Stimulated activated CD4-positive, alpha-beta T cell treated with anti-CD3 and anti-CD28 coated beads, Interleukin-1b, Interleukin-23, amount 100 ng/mL, for 1 hour (primary cell): ENCODE results near the gene MLST8.
"Not testable (repeated sequence)": the region's sequence is repeated elsewhere in the genome, so short reads cannot be mapped to it uniquely, and the experiment has no call there.

Source experiments
- DNase-seq, 2 donors: peaks; one replicate each; pipeline ENCODE4 v3.0.0-alpha.2; 2020; ENCODE audit warnings: low read depth in 2 of 2

MLST8 gene

DNA sequence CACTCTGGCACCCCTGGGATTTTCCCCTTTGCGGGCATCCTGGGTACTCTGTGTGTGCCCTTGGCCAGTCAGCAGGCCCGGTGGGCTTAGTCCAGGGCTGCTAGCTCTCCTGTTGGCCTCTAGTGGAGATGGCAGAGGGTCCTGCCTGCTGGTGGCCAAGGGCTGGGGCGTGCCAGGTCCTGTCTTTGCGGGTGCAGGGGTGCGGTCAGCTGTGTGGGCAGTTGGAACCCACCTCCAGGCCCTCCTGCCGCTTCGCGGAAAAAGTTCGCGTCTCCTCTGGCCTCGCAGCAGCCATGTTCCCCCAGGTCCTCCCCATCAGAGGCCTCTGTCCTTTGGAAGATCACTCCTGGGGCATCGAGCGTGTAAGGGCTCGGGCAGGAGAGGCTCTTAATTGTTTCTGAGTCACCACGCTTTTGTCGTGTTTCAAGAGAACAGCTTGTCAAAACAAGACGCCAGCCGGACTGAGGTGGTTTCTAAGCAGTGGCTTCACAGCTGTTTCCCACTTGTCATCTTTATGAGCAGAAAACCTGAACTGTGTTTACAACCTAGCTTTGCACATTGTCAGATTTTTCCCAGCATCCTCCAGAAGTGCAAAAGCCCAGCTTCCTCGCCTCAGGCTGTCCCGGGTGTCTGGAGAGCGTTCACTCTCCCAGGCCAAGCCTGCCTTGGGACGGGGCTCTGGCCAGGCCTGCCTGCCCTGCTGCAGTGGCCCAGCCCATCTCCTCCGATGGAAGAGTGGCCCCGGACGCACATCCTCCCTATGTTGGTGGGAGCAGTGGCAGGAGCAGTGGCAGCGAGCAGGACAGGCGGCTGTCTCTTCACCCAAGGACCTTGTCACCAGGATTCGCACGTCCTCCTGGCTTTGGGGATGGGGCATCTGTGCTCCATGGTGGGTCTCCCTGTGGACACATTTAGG lies 26.0 kb downstream of the MLST8 start:
- DNase-seq, result no peak

DNA sequence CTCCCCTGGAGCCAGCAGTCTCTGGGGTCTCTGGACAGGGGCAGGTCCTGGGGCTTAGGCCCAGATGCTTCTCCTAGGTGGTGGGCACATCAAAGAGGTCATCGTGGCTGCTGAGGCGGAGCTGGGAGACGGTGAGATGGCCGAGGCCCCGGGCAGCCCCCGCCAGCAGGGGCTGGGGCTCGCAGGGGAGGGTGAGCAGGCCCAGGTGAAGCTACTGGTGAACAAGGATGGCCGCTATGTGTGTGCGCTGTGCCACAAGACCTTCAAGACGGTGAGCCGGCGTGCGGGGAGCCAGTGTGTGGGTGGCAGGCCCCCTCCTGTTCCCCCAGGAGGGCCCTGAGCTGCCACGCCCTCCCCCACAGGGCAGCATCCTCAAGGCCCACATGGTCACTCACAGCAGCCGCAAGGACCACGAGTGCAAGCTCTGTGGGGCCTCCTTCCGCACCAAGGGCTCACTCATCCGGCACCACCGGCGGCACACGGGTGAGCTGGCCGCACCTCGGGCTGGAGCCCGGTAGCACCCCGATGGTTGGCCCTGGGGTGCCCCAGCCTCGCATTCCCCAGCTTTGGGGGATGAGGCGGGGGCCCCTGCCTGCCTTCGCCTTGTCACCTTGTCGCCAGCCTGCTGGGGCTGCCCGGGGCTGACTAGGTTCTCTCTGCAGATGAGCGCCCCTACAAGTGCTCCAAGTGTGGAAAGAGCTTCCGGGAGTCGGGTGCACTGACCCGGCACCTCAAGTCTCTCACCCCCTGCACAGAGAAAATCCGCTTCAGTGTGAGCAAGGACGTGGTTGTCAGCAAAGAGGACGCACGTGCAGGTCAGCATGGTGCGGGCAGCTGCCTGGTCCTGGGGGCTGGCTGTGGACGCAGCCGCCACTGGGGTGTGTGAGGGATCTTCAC lies 27.1 kb downstream of the MLST8 start:
- DNase-seq, result no peak

- no peak for DNase-seq
Observed at GRCh38 chr16:2233046-2233775, 28.0 kb downstream of the MLST8 start.

- no peak for DNase-seq
Observed at GRCh38 chr16:2233872-2234812, 28.9 kb downstream of the MLST8 start.

DNA sequence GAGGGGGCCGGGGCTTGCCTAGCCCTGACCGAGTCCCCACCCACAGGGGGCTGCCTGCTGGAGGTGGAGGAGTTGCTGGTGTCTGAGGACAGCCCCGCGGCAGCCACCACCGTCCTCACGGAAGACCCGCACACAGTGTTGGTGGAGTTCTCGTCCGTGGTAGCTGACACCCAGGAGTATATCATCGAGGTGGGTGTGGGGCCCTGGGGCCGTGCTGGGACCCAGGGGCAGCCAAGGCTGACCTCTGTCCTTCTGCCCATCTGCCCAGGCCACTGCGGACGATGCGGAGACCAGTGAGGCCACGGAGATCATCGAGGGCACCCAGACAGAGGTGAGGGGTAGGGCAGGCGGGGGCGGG lies 29.5 kb downstream of the MLST8 start:
- no peak for DNase-seq

DNA sequence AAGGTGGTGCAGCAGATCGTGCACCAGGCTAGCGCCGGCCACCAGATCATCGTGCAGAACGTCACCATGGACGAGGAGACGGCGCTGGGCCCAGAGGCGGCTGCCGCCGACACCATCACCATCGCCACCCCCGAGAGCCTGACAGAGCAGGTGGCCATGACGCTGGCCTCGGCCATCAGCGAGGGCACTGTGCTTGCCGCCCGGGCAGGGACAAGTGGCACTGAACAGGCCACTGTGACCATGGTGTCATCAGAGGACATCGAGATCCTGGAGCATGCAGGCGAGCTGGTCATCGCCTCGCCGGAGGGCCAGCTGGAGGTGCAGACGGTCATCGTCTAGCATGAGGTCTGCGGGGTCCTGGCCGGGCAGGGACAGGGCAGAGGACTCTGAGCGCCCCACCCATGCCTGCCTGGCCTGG lies 30.0 kb downstream of the MLST8 start:
- DNase-seq, result no peak

DNA sequence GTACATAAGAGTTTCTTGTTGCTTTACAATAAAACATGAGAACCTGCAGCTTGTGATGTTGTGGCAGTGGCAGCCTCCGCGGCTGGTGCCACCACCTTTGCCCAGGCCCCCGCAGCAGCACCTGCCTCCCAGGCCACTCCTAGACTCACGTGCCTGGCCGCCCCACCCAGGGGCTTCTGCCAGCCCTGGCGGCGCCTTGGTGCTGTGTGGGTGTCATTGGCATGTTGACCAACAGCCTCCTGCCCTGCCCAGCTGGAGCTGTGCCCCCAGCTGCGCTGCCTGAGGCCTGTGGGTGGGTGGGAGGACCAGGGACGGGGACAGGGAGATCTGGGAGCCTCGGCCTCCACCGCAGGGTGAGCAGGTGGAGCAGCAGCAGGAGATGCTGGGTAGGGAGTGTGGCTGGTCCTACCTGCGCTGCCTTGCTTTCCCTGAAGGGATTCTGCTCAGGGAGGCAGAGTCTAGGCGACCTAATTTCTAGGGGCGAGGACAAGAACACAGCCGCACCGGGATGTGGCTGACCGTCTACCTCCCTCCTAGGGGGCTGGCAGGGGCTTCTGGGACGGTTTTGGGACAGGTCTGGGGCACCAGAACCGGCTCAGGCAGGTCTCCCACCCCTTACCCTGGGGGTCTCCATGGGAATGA lies 30.6 kb downstream of the MLST8 start:
- no peak for DNase-seq

DNA sequence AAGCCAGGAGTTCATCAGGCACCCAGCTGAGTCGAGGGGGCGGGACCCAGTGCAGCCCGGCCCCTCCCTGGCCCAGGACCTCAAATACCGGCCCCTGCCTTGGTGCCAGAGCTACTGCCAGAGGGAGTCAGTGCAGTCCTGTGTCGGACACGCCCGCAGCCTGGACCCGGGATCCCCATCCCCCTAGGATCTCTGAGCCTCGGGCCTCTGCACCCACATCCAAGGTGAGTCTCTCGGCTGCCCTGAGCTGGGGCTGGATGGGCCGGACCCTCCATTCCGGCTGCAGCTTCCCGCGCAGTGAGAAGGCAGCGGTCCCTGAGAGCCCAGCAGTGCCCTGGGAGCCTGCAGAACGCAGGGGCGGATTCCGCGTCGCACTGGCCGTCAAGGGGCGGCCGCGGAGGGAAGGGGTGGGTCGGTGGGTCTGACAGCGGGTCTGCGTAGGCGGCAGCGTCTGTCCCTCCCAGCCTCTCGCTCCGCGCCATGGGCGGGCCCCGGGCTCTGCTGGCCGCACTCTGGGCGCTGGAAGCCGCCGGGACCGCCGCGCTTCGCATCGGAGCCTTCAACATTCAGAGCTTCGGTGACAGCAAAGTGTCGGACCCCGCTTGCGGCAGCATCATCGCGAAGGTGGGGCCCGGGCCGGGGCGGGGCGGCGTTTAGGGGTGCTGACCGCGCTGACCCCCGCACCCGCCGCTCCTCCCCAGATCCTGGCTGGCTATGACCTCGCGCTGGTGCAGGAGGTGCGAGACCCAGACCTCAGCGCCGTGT lies 31.3 kb downstream of the MLST8 start, which contains the start of gene DNASE1L2:
DNASE1L2 (plus strand) TSS at position 108 of the 765 bp plus-strand sequence; CDS start at position 481, 373 bp downstream.
- no peak for DNase-seq

DNA sequence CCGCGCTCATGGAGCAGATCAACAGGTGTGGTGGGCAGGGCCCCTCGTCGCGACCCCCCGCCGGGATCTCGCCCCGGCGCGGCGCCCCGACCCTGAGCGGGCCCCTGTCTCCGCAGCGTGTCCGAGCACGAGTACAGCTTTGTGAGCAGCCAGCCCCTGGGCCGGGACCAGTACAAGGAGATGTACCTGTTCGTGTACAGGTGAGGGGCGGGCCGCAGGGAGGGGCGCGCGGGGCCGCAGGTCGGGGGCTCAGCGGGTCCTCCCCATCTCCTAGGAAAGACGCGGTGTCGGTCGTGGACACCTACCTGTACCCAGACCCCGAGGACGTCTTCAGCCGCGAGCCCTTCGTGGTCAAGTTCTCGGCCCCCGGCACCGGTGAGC lies 31.8 kb downstream of the MLST8 start:
- DNase-seq, result no peak

- DNase-seq, result no peak
Observed at GRCh38 chr16:2237493-2238149, 32.4 kb downstream of the MLST8 start.

DNA sequence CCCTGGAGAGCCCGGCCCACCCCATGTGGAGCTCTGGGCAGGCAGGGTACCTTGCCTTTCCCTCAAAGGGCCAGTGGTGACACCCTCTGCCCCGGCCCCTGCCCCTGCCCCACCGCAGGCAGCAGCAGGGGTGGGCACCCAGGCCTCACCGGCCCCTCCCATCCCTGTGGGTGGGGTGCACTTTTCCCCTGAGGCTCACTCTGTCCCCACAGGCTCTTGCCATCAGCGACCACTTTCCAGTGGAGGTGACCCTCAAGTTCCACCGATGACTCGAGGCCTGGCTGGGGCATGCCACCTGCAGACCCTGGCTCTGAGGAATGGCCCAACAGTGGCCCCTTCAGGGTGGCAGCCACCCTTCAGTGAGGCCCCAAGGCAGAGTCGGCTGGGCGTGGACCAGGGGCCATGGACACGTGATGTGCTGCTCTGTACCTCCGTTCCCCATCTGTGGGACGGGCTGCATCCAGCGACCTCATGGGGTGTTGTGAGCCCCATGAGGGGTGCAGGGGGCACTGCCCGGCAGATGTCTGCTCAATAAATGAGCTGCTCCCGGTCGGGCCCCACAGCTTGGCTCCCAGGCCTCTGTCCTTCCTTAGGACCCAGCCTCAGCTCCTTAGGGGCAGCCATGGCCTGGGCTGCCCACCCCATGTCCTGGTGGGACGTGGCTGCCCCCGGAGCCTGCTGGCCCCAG lies 33.0 kb downstream of the MLST8 start:
- DNase-seq, result no peak

DNA sequence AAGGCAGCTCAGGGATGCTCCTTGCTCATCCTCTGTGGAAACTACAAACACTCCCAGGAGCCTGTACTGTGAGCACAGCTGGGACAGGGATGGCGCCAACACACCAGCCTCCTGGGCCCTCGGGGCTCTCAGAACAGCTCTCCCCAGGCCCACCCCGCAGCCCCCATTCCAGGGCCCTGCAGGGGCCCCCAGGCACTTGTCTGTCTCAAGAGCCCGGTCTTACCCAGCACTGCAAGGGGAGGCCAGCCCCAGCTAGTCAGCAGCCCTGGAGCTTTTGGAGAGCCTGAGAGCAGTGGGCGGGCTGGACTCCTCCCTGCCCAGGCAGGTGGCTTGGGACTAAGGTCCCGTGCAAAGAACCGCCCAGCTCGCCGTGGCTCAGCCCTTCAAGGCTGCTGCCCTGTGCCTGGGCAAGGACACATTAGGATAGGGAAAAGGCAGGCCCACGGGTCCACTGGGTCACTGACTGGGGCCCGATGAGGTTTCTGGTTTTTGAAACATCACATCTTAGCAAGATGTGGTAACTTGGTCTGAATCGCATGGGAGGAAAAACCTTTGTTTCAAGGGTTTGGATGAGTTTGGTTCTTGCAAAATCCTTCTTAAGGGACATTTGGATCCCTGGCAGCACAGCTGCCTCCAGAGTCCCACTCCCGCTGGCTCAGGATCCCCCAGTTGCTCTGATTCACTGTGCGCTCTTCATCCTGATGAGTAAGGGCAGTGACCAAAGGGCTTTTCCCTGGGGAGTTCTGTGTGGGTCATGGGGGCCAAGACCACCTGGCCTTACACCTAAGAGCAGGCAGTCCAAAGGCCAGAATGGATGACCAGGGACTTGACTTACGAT lies 33.8 kb downstream of the MLST8 start:
- no peak for DNase-seq

DNA sequence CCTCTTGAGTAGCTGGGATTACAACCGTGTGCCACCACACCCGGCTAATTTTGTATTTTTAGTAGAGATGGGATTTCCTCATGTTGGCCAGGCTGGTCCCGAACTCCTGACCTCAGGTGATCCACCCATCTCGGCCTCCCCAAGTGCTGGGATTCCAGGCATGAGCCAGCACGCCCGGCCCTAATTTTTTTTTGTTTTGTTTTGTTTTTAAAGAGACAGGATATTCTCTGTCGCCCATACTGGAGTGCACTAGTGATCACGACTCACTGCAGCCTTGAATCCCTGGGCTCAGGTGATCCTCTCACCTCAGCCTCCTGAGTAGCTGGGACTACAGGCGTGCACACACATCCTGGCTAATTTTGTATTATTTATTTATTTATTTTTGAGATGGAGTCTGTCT lies 35.1 kb downstream of the MLST8 start:
- DNase-seq, result not testable (repeated sequence)

- DNase-seq, result no peak
Observed at GRCh38 chr16:2242598-2242997, 37.3 kb downstream of the MLST8 start.

DNA sequence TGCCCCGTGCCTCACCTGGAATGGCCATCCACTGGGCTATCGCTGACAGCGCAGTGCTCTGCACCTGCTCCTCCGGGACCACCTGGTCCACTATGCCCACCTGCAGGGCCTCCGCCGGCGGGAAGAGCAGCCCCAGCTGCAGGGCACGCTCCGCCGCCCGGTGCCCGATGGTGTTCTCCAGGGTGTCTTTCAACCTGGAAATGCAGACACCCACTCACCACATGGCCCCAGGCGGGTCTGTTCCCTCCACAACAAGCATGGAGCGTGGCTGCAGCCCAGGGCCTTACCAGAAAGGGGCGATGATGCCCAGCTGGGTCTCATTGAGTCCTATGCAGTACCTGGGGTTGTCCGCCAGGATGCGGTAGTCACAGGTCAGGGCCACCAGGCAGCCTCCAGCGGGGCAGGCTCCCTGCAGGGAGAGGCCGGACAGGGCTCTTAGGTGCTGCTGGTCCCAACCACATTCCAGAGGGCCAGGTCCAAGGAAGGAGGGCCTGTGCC lies 37.8 kb downstream of the MLST8 start:
- DNase-seq, result no peak

- no peak for DNase-seq
Observed at GRCh38 chr16:2243781-2244180, 38.5 kb downstream of the MLST8 start.

GRCh38 chr16:2244301-2244700 lies 39.0 kb downstream of the MLST8 start:
- no peak for DNase-seq
